Vagina (tissue), 2 donors: Measurements from ENCODE around the gene HIF1A. TPM values are rescaled to one million over a fixed set of nuclear protein-coding genes. Genes with fewer than 3 reads are reported as not detected.

Source experiments
- DNase-seq, 2 donors: peaks; one replicate each; pipeline ENCODE4 v3.0.0-alpha.2; 2017; ENCODE audit errors: extremely low spot score in 2 of 2
- H3K27ac ChIP-seq: fragments of 200-600 bp; sonication (generic); one replicate; pipeline ENCODE4 v1.5.1; 2019
- H3K27me3 ChIP-seq: fragments of 200-600 bp; sonication (generic); one replicate; pipeline ENCODE4 v1.5.1; 2019
- H3K36me3 ChIP-seq, 2 donors: fragments of 200-600 bp; sonication (generic); one replicate each; pipeline ENCODE4 v1.5.1; 2017 to 2019
- H3K4me1 ChIP-seq: fragments of 200-600 bp; sonication (generic); one replicate; pipeline ENCODE4 v1.5.1; 2019
- H3K4me3 ChIP-seq, 2 donors: fragments of 200-600 bp; sonication (generic); 1 replicate in 1 of 2; 2 replicates in 1 of 2; pipeline ENCODE4 v1.5.1; 2016 to 2019
- H3K9me3 ChIP-seq: fragments of 200-600 bp; sonication (generic); one replicate; pipeline ENCODE4 v1.5.1; 2019
- POLR2A ChIP-seq, 2 donors: fragments of 450-650 bp; IDR thresholded peaks; one replicate each; pipeline ENCODE4 v1.6.1; 2017; ENCODE audit warnings: antibody characterized with exemption in 2 of 2, mild to moderate bottlenecking in 2 of 2, moderate library complexity in 2 of 2
- POLR2AphosphoS5 ChIP-seq, 2 donors: sonication (generic); formaldehyde crosslinking; IDR thresholded peaks; one replicate each; pipeline ENCODE4 v1.9.0; 2017; ENCODE audit warnings: antibody characterized with exemption in 2 of 2, mild to moderate bottlenecking in 2 of 2, low read depth in 1 of 2; ENCODE audit not compliant: insufficient read depth in 1 of 2
- intact Hi-C: fragments of 100-400 bp; cut with DNase I; formaldehyde crosslinking; loops from one replicate; pipeline ENCODE4 v1.15.1; 2023
- total RNA-seq: library from RNA; depleted of rRNA; stranded (reverse); fragments of >200 nt; gene quantifications from one replicate; pipeline ENCODE4 v1.2.3, GENCODE V29; 2016
- TF ChIP-seq, protein P1 (sequence below), 3 experiments: fragments of 450-650 bp in 2 of 3; fragments of 200-600 bp in 1 of 3; sonication (generic) in 1 of 3; IDR thresholded peaks; one replicate each; pipeline ENCODE4 v1.5.1; 2017 to 2019; ENCODE audit warnings: antibody characterized with exemption in 3 of 3, mild to moderate bottlenecking in 2 of 3, moderate library complexity in 2 of 3

Gene HIF1A
- total RNA-seq, 1 donor from 2014 or later: 140 TPM

GRCh38 chr14:61649283-61649682 is 46.0 kb upstream of the HIF1A start:
- Histone ChIP-seq H3K27me3 (no peaks in the 10 kb centered on the region), H3K9me3 (no peaks in the 10 kb centered on the region), H3K4me1 (peaks cover 11% of the 10 kb centered on the region), H3K27ac (no peak overlapping the region), H3K36me3 (no peaks in the 10 kb centered on the region), H3K4me3 (no peak overlapping the region)
- intact Hi-C loops: no loop called here
- no peak for DNase-seq
- no peak for TF ChIP-seq POLR2A (IDR thresholded peaks at IDR 0.05)

GRCh38 chr14:61651355-61651754 is 44.0 kb upstream of the HIF1A start:
- Histone ChIP-seq H3K4me3 (no peak overlapping the region), H3K36me3 (no peaks in the 10 kb centered on the region), H3K27ac (no peak overlapping the region), H3K27me3 (no peaks in the 10 kb centered on the region), H3K9me3 (no peaks in the 10 kb centered on the region), H3K4me1 (peaks cover 11% of the 10 kb centered on the region)
- TF ChIP-seq, protein P1, sequence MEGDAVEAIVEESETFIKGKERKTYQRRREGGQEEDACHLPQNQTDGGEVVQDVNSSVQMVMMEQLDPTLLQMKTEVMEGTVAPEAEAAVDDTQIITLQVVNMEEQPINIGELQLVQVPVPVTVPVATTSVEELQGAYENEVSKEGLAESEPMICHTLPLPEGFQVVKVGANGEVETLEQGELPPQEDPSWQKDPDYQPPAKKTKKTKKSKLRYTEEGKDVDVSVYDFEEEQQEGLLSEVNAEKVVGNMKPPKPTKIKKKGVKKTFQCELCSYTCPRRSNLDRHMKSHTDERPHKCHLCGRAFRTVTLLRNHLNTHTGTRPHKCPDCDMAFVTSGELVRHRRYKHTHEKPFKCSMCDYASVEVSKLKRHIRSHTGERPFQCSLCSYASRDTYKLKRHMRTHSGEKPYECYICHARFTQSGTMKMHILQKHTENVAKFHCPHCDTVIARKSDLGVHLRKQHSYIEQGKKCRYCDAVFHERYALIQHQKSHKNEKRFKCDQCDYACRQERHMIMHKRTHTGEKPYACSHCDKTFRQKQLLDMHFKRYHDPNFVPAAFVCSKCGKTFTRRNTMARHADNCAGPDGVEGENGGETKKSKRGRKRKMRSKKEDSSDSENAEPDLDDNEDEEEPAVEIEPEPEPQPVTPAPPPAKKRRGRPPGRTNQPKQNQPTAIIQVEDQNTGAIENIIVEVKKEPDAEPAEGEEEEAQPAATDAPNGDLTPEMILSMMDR (IDR thresholded peaks at IDR 0.05): no peak
- TF ChIP-seq POLR2AphosphoS5 (IDR thresholded peaks at IDR 0.05; ENCODE audit: insufficient read depth in 1 of 2, low read depth in 1 of 2): no peak
- no peak for TF ChIP-seq POLR2A (IDR thresholded peaks at IDR 0.05)
- intact Hi-C loops: no loop called here
- DNase-seq: no peak

- DNase-seq: no peak
- Histone ChIP-seq H3K27me3 (no peaks in the 10 kb centered on the region), H3K4me1 (peaks cover 11% of the 10 kb centered on the region), H3K36me3 (no peaks in the 10 kb centered on the region), H3K9me3 (no peaks in the 10 kb centered on the region), H3K27ac (peak overlapping the region; percentile 40), H3K4me3 (no peak overlapping the region)
- TF ChIP-seq, protein P1 (IDR thresholded peaks at IDR 0.05): no peak
- TF ChIP-seq POLR2A (IDR thresholded peaks at IDR 0.05) (no peak), POLR2AphosphoS5 (IDR thresholded peaks at IDR 0.05; ENCODE audit: insufficient read depth in 1 of 2, low read depth in 1 of 2) (no peak)
- intact Hi-C loops: no loop called here
Observed at GRCh38 chr14:61652526-61653262, 42.6 kb upstream of the HIF1A start.

DNA sequence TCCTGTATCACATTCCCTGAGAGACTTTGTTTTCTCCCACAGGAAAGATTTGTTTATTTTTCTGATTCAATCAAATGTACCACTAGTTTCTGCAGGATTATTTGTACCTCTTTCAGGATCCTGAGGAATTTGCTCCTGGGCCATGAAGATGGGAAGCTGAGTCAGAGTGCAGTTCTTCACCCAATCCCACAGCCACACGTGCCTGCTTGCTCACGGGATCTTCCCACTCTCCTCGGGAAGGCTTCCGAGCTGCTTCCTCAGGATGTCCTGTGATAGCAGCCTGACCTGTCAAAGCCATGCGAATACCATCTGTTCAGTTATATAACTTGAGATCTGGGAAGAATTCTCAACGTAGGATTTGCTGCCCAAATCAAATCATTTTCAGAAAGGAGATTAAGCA is 41.8 kb upstream of the HIF1A start:
- peak overlapping the region; percentile 40 for H3K27ac ChIP-seq
- no peaks in the 10 kb centered on the region for H3K9me3 ChIP-seq
- intact Hi-C loops: no loop called here
- no peaks in the 10 kb centered on the region for H3K36me3 ChIP-seq
- H3K27me3 ChIP-seq: no peaks in the 10 kb centered on the region
- TF ChIP-seq POLR2AphosphoS5 (IDR thresholded peaks at IDR 0.05; ENCODE audit: insufficient read depth in 1 of 2, low read depth in 1 of 2): peak in 1 of 2 donors; percentile 32
- TF ChIP-seq, protein P1 (IDR thresholded peaks at IDR 0.05): no peak
- TF ChIP-seq POLR2A (IDR thresholded peaks at IDR 0.05): no peak
- peaks cover 11% of the 10 kb centered on the region for H3K4me1 ChIP-seq
- no peak overlapping the region for H3K4me3 ChIP-seq
- DNase-seq: no peak

- Histone ChIP-seq H3K4me3 (no peak overlapping the region), H3K36me3 (no peaks in the 10 kb centered on the region), H3K27ac (no peak overlapping the region), H3K9me3 (no peaks in the 10 kb centered on the region), H3K27me3 (no peaks in the 10 kb centered on the region), H3K4me1 (peaks cover 11% of the 10 kb centered on the region)
- no peak for DNase-seq
- intact Hi-C loops: no loop called here
- no peak for TF ChIP-seq POLR2AphosphoS5 (IDR thresholded peaks at IDR 0.05; ENCODE audit: insufficient read depth in 1 of 2, low read depth in 1 of 2)
- TF ChIP-seq POLR2A (IDR thresholded peaks at IDR 0.05): no peak
- TF ChIP-seq, protein P1 (IDR thresholded peaks at IDR 0.05): no peak
Observed at GRCh38 chr14:61654026-61654425, 41.3 kb upstream of the HIF1A start.
